Endodermal cell (in vitro differentiated cells): ENCODE measurements around the gene PACRGL. TPM values are rescaled to one million over a fixed set of nuclear protein-coding genes. Genes with fewer than 3 reads are reported as not detected.

Source experiments
- DNase-seq: peaks from one replicate; pipeline ENCODE4 v3.0.0-alpha.2; 2017
- H3K27ac ChIP-seq: 2 replicates; pipeline ENCODE4 v1.5.1; 2013; ENCODE audit warnings: mild to moderate bottlenecking, low read depth, low read length, moderate library complexity
- H3K27me3 ChIP-seq: 2 replicates; pipeline ENCODE4 v1.6.1; 2013; ENCODE audit warnings: mild to moderate bottlenecking, low read length, moderate library complexity; ENCODE audit not compliant: insufficient read depth, control insufficient read depth, poor library complexity, severe bottlenecking
- H3K36me3 ChIP-seq: 2 replicates; pipeline ENCODE4 v1.7.0; 2013; ENCODE audit warnings: mild to moderate bottlenecking, low read length, moderate library complexity; ENCODE audit not compliant: control insufficient read depth, insufficient read depth
- H3K4me1 ChIP-seq: one replicate; pipeline ENCODE4 v1.7.0; 2013; ENCODE audit warnings: low read length; ENCODE audit not compliant: control insufficient read depth, insufficient read depth
- H3K4me3 ChIP-seq: 2 replicates; pipeline ENCODE4 v1.5.1; 2013; ENCODE audit warnings: mild to moderate bottlenecking, low read length, moderate library complexity
- H3K9ac ChIP-seq: 2 replicates; pipeline ENCODE4 v1.6.1; 2013; ENCODE audit warnings: mild to moderate bottlenecking, low read length, moderate library complexity; ENCODE audit not compliant: poor library complexity, severe bottlenecking; ENCODE audit errors: extremely low read depth
- H3K9me3 ChIP-seq: 2 replicates; pipeline ENCODE4 v1.6.1; 2013; ENCODE audit warnings: mild to moderate bottlenecking, low read length, moderate library complexity; ENCODE audit not compliant: control insufficient read depth
- H3K27ac Mint-ChIP-seq: 2 replicates; pipeline ENCODE4 v1.8.0; 2020; ENCODE audit warnings: mixed read lengths
- H3K27me3 Mint-ChIP-seq: 2 replicates; pipeline ENCODE4 v1.8.0; 2021; ENCODE audit warnings: mild to moderate bottlenecking, mixed read lengths; ENCODE audit not compliant: insufficient read depth
- H3K36me3 Mint-ChIP-seq: 2 replicates; pipeline ENCODE4 v1.8.0; 2020; ENCODE audit warnings: low read depth, mixed read lengths
- H3K4me1 Mint-ChIP-seq: 2 replicates; pipeline ENCODE4 v1.8.0; 2020; ENCODE audit warnings: mixed read lengths
- H3K4me3 Mint-ChIP-seq: 2 replicates; pipeline ENCODE4 v1.8.0; 2020; ENCODE audit warnings: mild to moderate bottlenecking, moderate library complexity, mixed read lengths
- H3K9me3 Mint-ChIP-seq: 2 replicates; pipeline ENCODE4 v1.8.0; 2020; ENCODE audit warnings: mild to moderate bottlenecking, mixed read lengths
- WGBS, 2 experiments: methylation state at CpG; one replicate each; pipeline versions ENCODE4 v1.1.5 to v1.1.7; 2013; ENCODE audit warnings: missing lambda C conversion rate in 2 of 2, mixed read lengths in 1 of 2; ENCODE audit not compliant: insufficient coverage in 1 of 2, insufficient read length in 1 of 2; 5-methylcytosine and 5-hydroxymethylcytosine counted together
- total RNA-seq, 2 donors: library from RNA; stranded (reverse); fragmentation: NEBNext Ultra II Directional in 1 of 2; extraction: Animal tissue kit (Norgen Biotek cat#: 25700) in 1 of 2; gene quantifications; 2 replicates in 1 of 2; 3 replicates in 1 of 2; pipeline ENCODE4 v1.2.1, GENCODE V29; 2021
- TF ChIP-seq, protein P1 (sequence below): fragments of 200-600 bp; sonication (generic); conservative IDR thresholded peaks from 2 replicates; pipeline ENCODE4 v1.5.0; 2021; ENCODE audit warnings: antibody characterized with exemption, mild to moderate bottlenecking

PACRGL gene
- total RNA-seq, 2 donors from 2014 or later: 19.4 to 24.2 TPM

DNA sequence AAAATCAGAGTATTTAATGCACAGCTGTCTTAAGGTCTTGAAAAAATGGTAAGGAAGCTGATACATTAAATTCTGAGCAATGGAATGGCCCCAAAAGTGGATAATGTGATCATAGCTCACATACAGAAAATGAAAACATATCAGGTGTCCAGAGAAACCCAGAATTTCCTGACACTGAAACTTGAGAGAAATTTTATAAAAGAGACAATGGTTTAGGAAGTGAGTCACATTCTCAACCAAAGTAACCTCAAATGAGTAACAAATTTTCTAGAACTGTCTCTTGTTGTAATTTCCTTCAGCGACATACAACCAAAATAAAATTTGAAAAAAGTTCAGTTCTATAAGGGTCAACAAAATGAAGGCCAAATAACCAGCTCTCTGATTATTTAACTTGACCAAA is 37.4 kb upstream of the PACRGL start:
- Histone ChIP-seq H3K9me3 (no peaks in the 10 kb centered on the region), H3K36me3 (no peaks in the 10 kb centered on the region), H3K27ac (no peak overlapping the region), H3K4me3 (no peak overlapping the region), H3K9ac (no peak overlapping the region), H3K4me1 (no peaks in the 10 kb centered on the region), H3K27me3 (peaks cover 5% of the 10 kb centered on the region)
- Mint-ChIP-seq H3K36me3 (no peaks in the 10 kb centered on the region), H3K4me1 (no peaks in the 10 kb centered on the region), H3K4me3 (no peak overlapping the region), H3K27ac (no peak overlapping the region), H3K9me3 (no peaks in the 10 kb centered on the region), H3K27me3 (peaks cover 9% of the 10 kb centered on the region)
- 0% methylated on average over 1 of the region's 1 CpG; no CpG with 5 or more reads in 1 of the 2 experiments for WGBS, 2 experiments
- TF ChIP-seq, protein P1, sequence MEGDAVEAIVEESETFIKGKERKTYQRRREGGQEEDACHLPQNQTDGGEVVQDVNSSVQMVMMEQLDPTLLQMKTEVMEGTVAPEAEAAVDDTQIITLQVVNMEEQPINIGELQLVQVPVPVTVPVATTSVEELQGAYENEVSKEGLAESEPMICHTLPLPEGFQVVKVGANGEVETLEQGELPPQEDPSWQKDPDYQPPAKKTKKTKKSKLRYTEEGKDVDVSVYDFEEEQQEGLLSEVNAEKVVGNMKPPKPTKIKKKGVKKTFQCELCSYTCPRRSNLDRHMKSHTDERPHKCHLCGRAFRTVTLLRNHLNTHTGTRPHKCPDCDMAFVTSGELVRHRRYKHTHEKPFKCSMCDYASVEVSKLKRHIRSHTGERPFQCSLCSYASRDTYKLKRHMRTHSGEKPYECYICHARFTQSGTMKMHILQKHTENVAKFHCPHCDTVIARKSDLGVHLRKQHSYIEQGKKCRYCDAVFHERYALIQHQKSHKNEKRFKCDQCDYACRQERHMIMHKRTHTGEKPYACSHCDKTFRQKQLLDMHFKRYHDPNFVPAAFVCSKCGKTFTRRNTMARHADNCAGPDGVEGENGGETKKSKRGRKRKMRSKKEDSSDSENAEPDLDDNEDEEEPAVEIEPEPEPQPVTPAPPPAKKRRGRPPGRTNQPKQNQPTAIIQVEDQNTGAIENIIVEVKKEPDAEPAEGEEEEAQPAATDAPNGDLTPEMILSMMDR: no peak
- DNase-seq: no peak

GRCh38 chr4:20666012-20666860 is 34.0 kb upstream of the PACRGL start:
- Mint-ChIP-seq H3K4me3 (no peak overlapping the region), H3K27ac (no peak overlapping the region), H3K36me3 (no peaks in the 10 kb centered on the region), H3K27me3 (peaks cover 10% of the 10 kb centered on the region), H3K9me3 (no peaks in the 10 kb centered on the region), H3K4me1 (no peaks in the 10 kb centered on the region)
- Histone ChIP-seq H3K27ac (no peak overlapping the region), H3K9me3 (no peaks in the 10 kb centered on the region), H3K27me3 (peaks cover 5% of the 10 kb centered on the region), H3K4me3 (no peak overlapping the region), H3K4me1 (no peaks in the 10 kb centered on the region), H3K9ac (no peak overlapping the region), H3K36me3 (no peaks in the 10 kb centered on the region)
- TF ChIP-seq, protein P1: no peak
- 98 to 100% methylated on average over 3 to 4 of the region's 4 CpGs for WGBS, 2 experiments
- DNase-seq: no peak

DNA sequence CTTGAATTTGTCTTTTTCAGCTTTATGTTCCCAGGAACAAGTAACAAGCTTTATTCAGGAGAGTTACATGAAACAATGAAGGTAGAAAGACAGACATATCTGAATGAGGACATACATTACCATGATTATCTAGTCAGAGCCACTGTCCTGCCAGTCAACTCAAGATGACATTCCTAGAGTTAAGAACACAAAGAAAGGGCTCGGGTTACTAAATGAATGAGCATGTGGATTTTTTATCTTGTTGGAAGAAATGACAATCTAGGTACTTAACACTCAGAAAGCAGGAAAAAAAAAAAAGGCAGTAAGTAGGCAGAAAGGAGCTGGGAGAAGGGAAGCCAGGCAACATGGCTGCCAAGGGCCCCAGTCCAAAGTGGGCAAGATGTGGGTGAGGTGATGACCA is 28.0 kb upstream of the PACRGL start:
- no peaks in the 10 kb centered on the region for H3K36me3 Mint-ChIP-seq
- H3K9me3 Mint-ChIP-seq: no peaks in the 10 kb centered on the region
- H3K4me3 Mint-ChIP-seq: no peak overlapping the region
- Histone ChIP-seq H3K36me3 (no peaks in the 10 kb centered on the region), H3K27ac (no peak overlapping the region), H3K9ac (no peak overlapping the region), H3K4me3 (no peak overlapping the region), H3K9me3 (peaks cover 7% of the 10 kb centered on the region), H3K27me3 (peaks cover 38% of the 10 kb centered on the region), H3K4me1 (no peaks in the 10 kb centered on the region)
- DNase-seq: no peak
- H3K27me3 Mint-ChIP-seq: peaks cover 56% of the 10 kb centered on the region
- no peak overlapping the region for H3K27ac Mint-ChIP-seq
- WGBS, 2 experiments: 83% methylated on average over 1 of the region's 1 CpG; no CpG with 5 or more reads in 1 of the 2 experiments
- H3K4me1 Mint-ChIP-seq: peaks cover 10% of the 10 kb centered on the region
- TF ChIP-seq, protein P1: no peak
